Stimulated activated CD8-positive, alpha-beta memory T cell treated with anti-CD3 and anti-CD28 coated beads, Interleukin-15, amount 100 ng/mL, for 48 hours (primary cell): Measurements from ENCODE around the gene CCT3.

Experiments
- DNase-seq, 2 donors: peaks; one replicate each; pipeline ENCODE4 v3.0.0-alpha.2; 2020; ENCODE audit warnings: low read depth in 2 of 2

Gene CCT3

GRCh38 chr1:156281693-156282478 lies 56.2 kb downstream of the CCT3 start:
- no peak for DNase-seq

GRCh38 chr1:156281281-156281680 lies 56.8 kb downstream of the CCT3 start:
- peak; percentile 32 to 57 for DNase-seq

GRCh38 chr1:156279837-156280236 lies 58.3 kb downstream of the CCT3 start:
- DNase-seq, result no peak

GRCh38 chr1:156276966-156277381 lies 61.1 kb downstream of the CCT3 start:
- DNase-seq, result no peak

- DNase-seq, result no peak
Measured at GRCh38 chr1:156276532-156276931, 61.6 kb downstream of the CCT3 start.

- no peak for DNase-seq
Measured at GRCh38 chr1:156270314-156270713, 67.8 kb downstream of the CCT3 start.

GRCh38 chr1:156268336-156268735 lies 69.8 kb downstream of the CCT3 start:
- no peak for DNase-seq

- no peak for DNase-seq
Measured at GRCh38 chr1:156266051-156266450, 72.0 kb downstream of the CCT3 start.

- no peak for DNase-seq
Measured at GRCh38 chr1:156263288-156263655, 74.8 kb downstream of the CCT3 start.

GRCh38 chr1:156262461-156263287 lies 75.4 kb downstream of the CCT3 start:
- DNase-seq, result no peak

- DNase-seq, result no peak
Measured at GRCh38 chr1:156260896-156261295, 77.2 kb downstream of the CCT3 start.

GRCh38 chr1:156259805-156260204 lies 78.3 kb downstream of the CCT3 start:
- no peak for DNase-seq
